Duodenal mucosa (tissue), 2 donors: Measurements from ENCODE around the gene DDX20.

Experiments used
- H3K27ac ChIP-seq: one replicate; pipeline ENCODE4 v1.7.0; 2013; ENCODE audit warnings: low read depth, low read length
- H3K27me3 ChIP-seq, 2 donors: one replicate each; pipeline ENCODE4 v1.7.0; 2013; ENCODE audit warnings: low read length in 2 of 2, control low read depth in 1 of 2; ENCODE audit not compliant: insufficient read depth in 2 of 2, control insufficient read depth in 1 of 2
- H3K36me3 ChIP-seq, 2 donors: one replicate each; pipeline ENCODE4 v1.7.0; 2013; ENCODE audit warnings: low read length in 2 of 2, control low read depth in 1 of 2; ENCODE audit not compliant: insufficient read depth in 2 of 2, control insufficient read depth in 1 of 2
- H3K4me1 ChIP-seq, 2 donors: one replicate each; pipeline ENCODE4 v1.7.0; 2013; ENCODE audit warnings: low read length in 2 of 2, control low read depth in 1 of 2; ENCODE audit not compliant: insufficient read depth in 2 of 2, control insufficient read depth in 1 of 2
- H3K4me3 ChIP-seq, 2 donors: one replicate each; pipeline ENCODE4 v1.7.0; 2013; ENCODE audit warnings: low read length in 2 of 2, low read depth in 1 of 2
- H3K9ac ChIP-seq, 2 donors: one replicate each; pipeline ENCODE4 v1.7.0; 2013; ENCODE audit warnings: low read length in 2 of 2, low read depth in 1 of 2
- H3K9me3 ChIP-seq, 2 donors: one replicate each; pipeline ENCODE4 v1.7.0; 2013; ENCODE audit warnings: low read length in 2 of 2, control low read depth in 1 of 2; ENCODE audit not compliant: control insufficient read depth in 1 of 2

DDX20 gene, protein sequence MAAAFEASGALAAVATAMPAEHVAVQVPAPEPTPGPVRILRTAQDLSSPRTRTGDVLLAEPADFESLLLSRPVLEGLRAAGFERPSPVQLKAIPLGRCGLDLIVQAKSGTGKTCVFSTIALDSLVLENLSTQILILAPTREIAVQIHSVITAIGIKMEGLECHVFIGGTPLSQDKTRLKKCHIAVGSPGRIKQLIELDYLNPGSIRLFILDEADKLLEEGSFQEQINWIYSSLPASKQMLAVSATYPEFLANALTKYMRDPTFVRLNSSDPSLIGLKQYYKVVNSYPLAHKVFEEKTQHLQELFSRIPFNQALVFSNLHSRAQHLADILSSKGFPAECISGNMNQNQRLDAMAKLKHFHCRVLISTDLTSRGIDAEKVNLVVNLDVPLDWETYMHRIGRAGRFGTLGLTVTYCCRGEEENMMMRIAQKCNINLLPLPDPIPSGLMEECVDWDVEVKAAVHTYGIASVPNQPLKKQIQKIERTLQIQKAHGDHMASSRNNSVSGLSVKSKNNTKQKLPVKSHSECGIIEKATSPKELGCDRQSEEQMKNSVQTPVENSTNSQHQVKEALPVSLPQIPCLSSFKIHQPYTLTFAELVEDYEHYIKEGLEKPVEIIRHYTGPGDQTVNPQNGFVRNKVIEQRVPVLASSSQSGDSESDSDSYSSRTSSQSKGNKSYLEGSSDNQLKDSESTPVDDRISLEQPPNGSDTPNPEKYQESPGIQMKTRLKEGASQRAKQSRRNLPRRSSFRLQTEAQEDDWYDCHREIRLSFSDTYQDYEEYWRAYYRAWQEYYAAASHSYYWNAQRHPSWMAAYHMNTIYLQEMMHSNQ

DNA sequence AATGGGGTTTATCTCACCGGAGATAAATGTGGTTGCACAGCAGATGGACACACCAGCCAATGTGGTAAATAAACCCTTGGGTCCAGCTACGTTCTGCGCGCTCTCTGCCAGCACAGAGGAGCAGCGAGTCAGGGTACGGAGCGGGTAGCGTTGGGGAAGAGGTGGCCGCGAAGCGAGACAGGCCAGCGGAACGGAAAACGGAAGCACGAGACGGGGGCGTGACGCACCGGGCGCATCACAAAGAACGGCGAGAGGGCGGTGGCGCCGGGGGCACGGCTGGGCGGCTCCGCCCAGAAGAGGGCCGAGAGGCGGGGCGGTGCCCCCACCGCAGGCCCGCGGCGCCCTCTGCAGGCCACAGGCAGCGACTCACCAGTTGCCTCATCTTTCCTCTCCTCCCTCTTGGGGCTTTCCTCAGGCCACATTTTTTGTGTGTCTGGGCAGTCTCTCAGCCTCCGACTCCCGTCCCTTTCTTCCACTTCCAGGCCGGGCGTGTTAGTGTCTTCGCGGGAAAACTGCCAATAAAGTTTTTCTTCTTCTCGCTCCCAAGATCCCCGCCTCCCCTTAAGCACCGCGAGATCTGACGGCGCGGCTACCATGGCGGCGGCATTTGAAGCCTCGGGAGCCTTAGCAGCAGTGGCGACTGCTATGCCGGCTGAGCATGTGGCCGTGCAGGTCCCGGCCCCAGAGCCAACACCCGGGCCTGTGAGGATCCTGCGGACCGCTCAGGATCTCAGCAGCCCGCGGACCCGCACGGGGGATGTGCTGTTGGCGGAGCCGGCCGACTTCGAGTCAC, at the start of gene DDX20:
Gene DDX20 (plus strand): TSS at position 571 of the 793 bp plus-strand sequence. CDS start 24 bp downstream, at position 595.
- H3K4me1 ChIP-seq: peaks cover 24 to 33% of the 10 kb centered on the region in 2 donors
- H3K9me3 ChIP-seq: no peaks in the 10 kb centered on the region
- H3K27ac ChIP-seq: peak within 1 kb of the TSS; percentile 95
- H3K4me3 ChIP-seq: peak within 1 kb of the TSS; percentile 89 to 96
- peaks cover 3 to 4% of the 10 kb centered on the region in 2 donors for H3K36me3 ChIP-seq
- H3K9ac ChIP-seq: peak within 1 kb of the TSS; percentile 90 to 91
- H3K27me3 ChIP-seq: no peaks in the 10 kb centered on the region

DNA sequence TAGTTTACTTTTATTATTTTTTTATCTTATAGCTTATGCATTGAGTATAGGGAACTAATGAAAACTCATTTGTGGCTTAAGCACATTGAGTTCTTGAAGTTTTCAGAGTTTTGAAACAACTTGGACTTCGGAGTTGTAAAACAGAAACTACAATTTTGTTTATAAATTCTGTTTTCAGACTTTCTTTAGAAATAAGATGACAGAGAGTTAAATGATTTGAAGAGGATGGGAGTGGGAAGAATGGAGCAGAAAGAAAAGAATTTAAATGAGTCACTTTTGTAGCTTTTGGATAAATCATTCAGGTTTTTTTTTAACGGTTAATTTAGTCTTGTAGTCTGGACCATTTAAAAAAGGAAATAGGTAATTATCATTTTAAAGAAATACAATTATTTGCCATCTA, 48.8 kb upstream of the DDX20 start:
- Histone ChIP-seq H3K27me3 (no peaks in the 10 kb centered on the region), H3K27ac (no peak overlapping the region), H3K4me1 (no peaks in the 10 kb centered on the region), H3K36me3 (peaks cover 15 to 61% of the 10 kb centered on the region in 2 donors), H3K9me3 (no peaks in the 10 kb centered on the region), H3K9ac (no peak overlapping the region), H3K4me3 (no peak overlapping the region)

DNA sequence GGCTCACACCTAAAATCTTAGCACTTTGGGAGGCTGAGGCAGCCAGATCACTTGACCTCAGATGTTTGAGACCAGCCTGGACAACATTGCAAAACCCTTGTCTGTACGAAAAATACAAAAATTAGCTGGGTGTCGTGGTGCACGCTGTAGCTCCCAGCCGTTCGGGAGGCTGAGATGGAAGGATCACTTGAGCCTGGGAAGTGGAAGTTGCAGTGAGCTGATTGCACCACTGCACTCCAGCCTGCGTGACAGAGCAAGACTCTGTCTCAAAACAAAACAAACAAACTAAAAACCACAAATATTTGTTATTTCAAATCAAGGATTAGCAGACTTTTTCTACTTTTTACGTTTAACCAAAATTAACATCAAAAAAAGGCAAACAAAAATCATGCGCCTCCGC, 47.8 kb upstream of the DDX20 start:
- H3K4me1 ChIP-seq: no peaks in the 10 kb centered on the region
- H3K9me3 ChIP-seq: no peaks in the 10 kb centered on the region
- no peak overlapping the region for H3K27ac ChIP-seq
- H3K36me3 ChIP-seq: peaks cover 15 to 54% of the 10 kb centered on the region in 2 donors
- H3K27me3 ChIP-seq: no peaks in the 10 kb centered on the region
- H3K4me3 ChIP-seq: no peak overlapping the region
- H3K9ac ChIP-seq: no peak overlapping the region

DNA sequence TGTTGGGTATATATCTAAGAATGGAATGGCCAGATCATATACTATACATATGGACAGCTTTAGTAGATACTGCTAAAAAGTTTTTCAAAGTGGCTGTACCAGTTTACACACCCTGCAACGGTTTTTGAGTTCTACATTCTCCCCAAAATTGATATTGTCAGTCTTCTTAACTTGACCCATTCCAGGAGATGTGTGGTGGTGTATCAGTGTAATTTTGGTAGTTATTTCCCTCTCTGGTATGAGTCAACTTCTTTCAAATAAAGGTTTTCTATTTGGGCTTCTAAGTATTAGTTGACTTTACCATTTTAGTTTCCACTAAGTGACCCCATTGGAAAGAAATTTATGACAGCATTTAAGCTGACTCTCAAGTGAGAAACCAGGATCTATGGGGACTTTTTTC, 45.7 kb upstream of the DDX20 start:
- H3K27ac ChIP-seq: no peak overlapping the region
- H3K4me3 ChIP-seq: no peak overlapping the region
- peaks cover 8 to 40% of the 10 kb centered on the region in 2 donors for H3K36me3 ChIP-seq
- no peaks in the 10 kb centered on the region for H3K4me1 ChIP-seq
- no peak overlapping the region for H3K9ac ChIP-seq
- H3K27me3 ChIP-seq: no peaks in the 10 kb centered on the region
- no peaks in the 10 kb centered on the region for H3K9me3 ChIP-seq

DNA sequence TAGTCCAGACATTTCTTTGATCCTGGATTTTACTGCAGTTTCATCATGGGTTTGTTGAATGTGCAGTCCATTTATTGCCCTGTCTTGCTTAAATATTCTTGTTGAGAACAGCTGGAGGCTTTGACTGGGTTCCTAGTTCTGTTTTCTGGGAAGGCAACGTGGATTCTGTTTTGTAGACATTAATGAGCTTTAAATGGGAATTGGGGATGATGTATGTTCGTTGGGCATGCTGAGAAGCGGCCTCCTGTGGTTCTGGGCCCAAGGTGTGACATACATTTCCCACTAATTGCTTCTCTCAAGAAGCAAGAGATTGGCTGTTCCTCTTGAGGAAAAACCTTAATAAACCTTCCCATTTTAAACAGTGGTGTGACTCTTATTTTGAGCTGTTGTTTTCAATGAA, 39.4 kb upstream of the DDX20 start:
- Histone ChIP-seq H3K27ac (no peak overlapping the region), H3K4me3 (no peak overlapping the region), H3K27me3 (no peaks in the 10 kb centered on the region), H3K36me3 (peaks cover 0 to 10% of the 10 kb centered on the region in 2 donors), H3K4me1 (peaks cover 0 to 3% of the 10 kb centered on the region in 2 donors), H3K9me3 (no peaks in the 10 kb centered on the region), H3K9ac (no peak overlapping the region)

DNA sequence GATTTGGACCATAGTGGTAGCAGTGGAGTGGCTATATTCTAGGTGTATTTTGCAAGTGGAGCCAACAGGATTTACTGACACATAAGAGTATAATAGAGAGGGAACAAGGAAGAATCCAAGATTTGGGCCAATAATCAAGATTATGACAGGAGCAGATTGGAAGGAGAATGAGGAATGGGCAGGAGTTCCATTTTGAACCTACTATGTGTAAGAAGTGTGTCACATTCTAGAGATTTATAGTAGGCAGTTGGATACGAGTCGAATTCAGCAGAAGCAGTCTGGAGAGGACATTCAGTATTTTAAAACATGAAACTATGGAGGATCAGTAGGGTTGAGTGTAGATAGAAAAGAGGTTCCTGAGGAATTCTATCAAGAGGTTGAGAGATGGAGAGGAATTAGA, 38.3 kb upstream of the DDX20 start:
- Histone ChIP-seq H3K9ac (no peak overlapping the region), H3K27ac (no peak overlapping the region), H3K9me3 (no peaks in the 10 kb centered on the region), H3K4me3 (no peak overlapping the region), H3K27me3 (no peaks in the 10 kb centered on the region), H3K4me1 (peaks cover 0 to 3% of the 10 kb centered on the region in 2 donors), H3K36me3 (peaks cover 0 to 7% of the 10 kb centered on the region in 2 donors)

DNA sequence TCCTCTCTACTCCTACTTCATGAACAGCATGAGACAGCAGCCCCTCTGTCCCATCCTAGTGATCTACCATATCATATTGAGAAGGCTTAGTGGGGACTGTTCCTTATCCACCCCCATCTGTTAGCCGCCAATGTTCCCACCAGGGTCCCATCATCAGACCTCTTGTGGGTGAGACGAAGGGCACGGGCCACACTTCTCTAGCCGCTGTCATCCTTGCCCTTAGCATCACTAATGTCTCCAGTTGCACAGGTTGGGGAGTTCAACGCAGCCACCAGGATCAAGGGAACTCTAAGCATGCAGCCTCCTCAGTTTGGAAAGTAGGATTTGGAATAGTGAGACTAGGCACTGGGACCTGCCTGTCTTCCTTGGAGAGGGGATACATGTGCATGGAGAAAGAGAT, 36.6 kb upstream of the DDX20 start:
- H3K36me3 ChIP-seq: peaks cover 0 to 7% of the 10 kb centered on the region in 2 donors
- H3K4me1 ChIP-seq: peaks cover 5 to 14% of the 10 kb centered on the region in 2 donors
- H3K27me3 ChIP-seq: no peaks in the 10 kb centered on the region
- no peak overlapping the region for H3K4me3 ChIP-seq
- no peaks in the 10 kb centered on the region for H3K9me3 ChIP-seq
- no peak overlapping the region for H3K9ac ChIP-seq
- H3K27ac ChIP-seq: no peak overlapping the region

DNA sequence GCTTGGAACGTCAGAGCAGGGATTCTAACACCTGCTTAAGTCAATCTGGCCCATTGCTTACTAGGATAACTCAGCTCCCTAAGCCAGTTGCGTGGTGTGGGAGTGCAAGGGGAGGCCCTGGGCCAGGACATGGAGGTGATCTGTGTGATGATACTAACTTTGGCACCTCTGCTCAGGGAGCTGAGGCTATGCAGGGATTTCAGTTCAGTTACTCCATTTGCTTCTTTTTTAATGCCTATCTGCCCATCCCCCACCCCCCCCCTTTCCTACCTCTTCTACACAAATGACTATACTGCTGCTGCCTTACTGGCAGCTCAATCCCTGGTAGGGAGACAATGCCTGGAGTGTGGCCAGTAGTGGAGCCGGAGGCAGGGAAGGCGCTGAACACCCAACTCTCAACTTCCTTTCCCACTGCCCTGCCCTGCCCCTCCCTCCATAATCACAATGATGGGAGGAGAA, 36.0 kb upstream of the DDX20 start:
- H3K4me1 ChIP-seq: peaks cover 5 to 14% of the 10 kb centered on the region in 2 donors
- H3K27ac ChIP-seq: no peak overlapping the region
- no peak overlapping the region for H3K4me3 ChIP-seq

DNA sequence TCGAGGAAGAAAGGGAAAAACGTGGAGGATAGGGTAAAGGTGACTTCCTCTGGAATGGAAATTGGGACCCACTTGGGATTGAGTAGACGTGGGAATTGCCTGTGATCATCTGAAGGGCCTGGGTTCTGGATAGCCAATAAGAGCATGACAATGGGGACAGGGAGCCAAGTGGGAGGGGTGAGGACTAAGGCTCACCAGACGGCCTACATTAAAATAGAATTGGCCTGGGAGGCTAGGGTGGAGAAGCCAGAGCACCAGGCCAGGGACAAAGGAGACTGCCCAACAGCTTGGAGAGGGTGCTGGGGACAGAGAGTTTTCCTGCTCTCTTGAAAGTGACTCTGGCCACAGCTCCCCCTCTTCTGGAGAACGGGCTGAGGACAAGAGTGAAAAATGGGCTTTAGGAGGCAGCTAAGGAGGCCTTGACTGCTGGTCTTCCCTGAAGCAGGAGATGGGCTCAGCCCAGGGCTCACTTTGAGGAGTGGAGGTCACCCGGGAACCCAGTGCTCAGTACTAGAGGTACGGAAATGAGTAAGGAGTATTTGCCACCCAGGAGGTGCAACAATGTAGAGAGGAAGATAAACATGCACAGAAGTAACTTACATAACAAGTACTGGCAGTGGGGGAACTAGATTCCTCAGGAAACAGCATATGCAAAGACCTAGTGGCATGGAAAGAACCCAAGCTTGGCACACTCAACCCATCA, 35.3 kb upstream of the DDX20 start:
- H3K27ac ChIP-seq: no peak overlapping the region
- H3K4me1 ChIP-seq: peaks cover 5 to 14% of the 10 kb centered on the region in 2 donors

More for the DNA sequence above, 36.0 kb upstream of the DDX20 start:
- Histone ChIP-seq H3K27me3 (no peaks in the 10 kb centered on the region), H3K9ac (no peak overlapping the region), H3K9me3 (no peaks in the 10 kb centered on the region), H3K36me3 (peaks cover 0 to 7% of the 10 kb centered on the region in 2 donors)

More for the DNA sequence above, 35.3 kb upstream of the DDX20 start:
- H3K36me3 ChIP-seq: peaks cover 0 to 7% of the 10 kb centered on the region in 2 donors
- H3K9ac ChIP-seq: no peak overlapping the region
- no peaks in the 10 kb centered on the region for H3K27me3 ChIP-seq
- no peak overlapping the region for H3K4me3 ChIP-seq
- H3K9me3 ChIP-seq: no peaks in the 10 kb centered on the region
